GM23248 (cell line): Measurements from ENCODE around the gene ODC1.

Experiments
- EZH2 ChIP-seq: fragments of 200-600 bp; sonication (generic); IDR thresholded peaks from 2 replicates; pipeline ENCODE4 v1.6.1; 2018; ENCODE audit warnings: antibody characterized with exemption, mild to moderate bottlenecking; ENCODE audit not compliant: insufficient read depth, poor library complexity, severe bottlenecking
- EZH2phosphoT487 ChIP-seq: fragments of 200-600 bp; sonication (generic); IDR thresholded peaks from 2 replicates; pipeline ENCODE4 v1.6.1; 2018; ENCODE audit warnings: antibody characterized with exemption, moderate library complexity, mild to moderate bottlenecking, low read depth; ENCODE audit not compliant: insufficient read depth

DNA sequence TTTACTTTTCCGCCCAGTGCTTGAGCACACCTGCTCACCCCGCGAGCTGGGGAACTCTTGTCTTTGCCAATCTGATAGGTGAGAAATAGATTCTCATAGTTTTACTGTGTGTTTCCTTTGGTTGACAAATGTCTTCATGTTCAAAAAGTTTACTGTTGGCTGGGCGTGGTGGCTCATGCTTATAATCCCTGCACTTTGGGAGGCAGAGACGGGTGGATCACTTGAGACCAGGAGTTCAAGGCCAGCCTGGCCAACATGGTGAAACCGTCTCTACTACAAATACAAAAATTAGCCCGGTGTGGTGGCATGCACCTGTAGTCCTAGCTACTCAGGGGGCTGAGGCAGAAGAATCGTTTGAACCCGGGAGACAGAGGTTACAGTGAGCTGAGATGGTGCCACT, 10.3 kb downstream of the ODC1 start:
- no peak for TF ChIP-seq EZH2
- TF ChIP-seq EZH2phosphoT487 = no peak
